Activated B cell treated with CpG ODN at 0.5 μM for 24 hours (primary cell): Measurements from ENCODE around the gene PRPF6. TPM values are rescaled to one million over a fixed set of nuclear protein-coding genes. Genes with fewer than 3 reads are reported as not detected.

Source experiments
- ATAC-seq: fragments of 200-7000 bp; cut with Tn5 transposase; one replicate; pipeline ENCODE4 v1.10.0; 2021; ENCODE audit warnings: low read depth, mild to moderate bottlenecking, moderate library complexity
- CTCF ChIA-PET: fragments of 350-600 bp; sonication (Branson Sonifier 250); formaldehyde crosslinking; loops from one replicate; lab custom pipeline; 2021; ENCODE audit warnings: antibody characterized with exemption; lab: Charles Lee
- POLR2A ChIA-PET: fragments of 350-600 bp; sonication (Branson Sonifier 250); formaldehyde crosslinking; loops from one replicate; lab custom pipeline; 2021; ENCODE audit warnings: antibody characterized with exemption; lab: Charles Lee
- DNase-seq: peaks from one replicate; pipeline ENCODE4 v3.0.0; 2022
- H3K27ac Mint-ChIP-seq: one replicate; pipeline ENCODE4 v1.8.0; 2020; ENCODE audit warnings: mixed read lengths
- H3K27me3 Mint-ChIP-seq: one replicate; pipeline ENCODE4 v1.8.0; 2021; ENCODE audit warnings: mixed read lengths
- H3K36me3 Mint-ChIP-seq: one replicate; pipeline ENCODE4 v1.8.0; 2021; ENCODE audit warnings: low read depth, mixed read lengths
- H3K4me1 Mint-ChIP-seq: one replicate; pipeline ENCODE4 v1.8.0; 2021; ENCODE audit warnings: mixed read lengths
- H3K4me3 Mint-ChIP-seq: one replicate; pipeline ENCODE4 v1.8.0; 2020; ENCODE audit warnings: mild to moderate bottlenecking, mixed read lengths
- H3K9me3 Mint-ChIP-seq: one replicate; pipeline ENCODE4 v1.8.0; 2020; ENCODE audit warnings: mixed read lengths
- CTCF ChIP-seq: fragments of 200-600 bp; IDR thresholded peaks from one replicate; pipeline ENCODE4 v1.8.0; 2022; ENCODE audit warnings: antibody characterized with exemption, mild to moderate bottlenecking
- intact Hi-C: fragments of 100-400 bp; cut with micrococcal nuclease; formaldehyde crosslinking; loops from one replicate; pipeline ENCODE4 v1.15.1; 2024
- total RNA-seq: library from RNA; stranded (reverse); gene quantifications from 2 replicates; pipeline ENCODE4 v1.2.3, GENCODE V29; 2022

PRPF6 gene
- total RNA-seq, 1 donor from 2014 or later, result 75.8 TPM

GRCh38 chr20:64069209-64069613, 88.3 kb downstream of the PRPF6 start:
- Mint-ChIP-seq H3K9me3 (no peaks in the 10 kb centered on the region), H3K4me3 (no peak overlapping the region), H3K36me3 (peaks cover 19% of the 10 kb centered on the region), H3K27ac (no peak overlapping the region), H3K4me1 (peaks cover 73% of the 10 kb centered on the region), H3K27me3 (no peaks in the 10 kb centered on the region)
- DNase-seq (no peak), ATAC-seq (no peak)
- ChIA-PET CTCF (interaction anchor here (0.8 to 2.5 kb wide), 8 partner anchors 9 to 96 kb away, joined by 3 to 11 read pairs (median 3); partner anchors contain the start of genes LKAAEAR1 and RGS19), POLR2A (interaction anchor here (0.6 to 5.6 kb wide), 3 partner anchors 8 to 51 kb away, joined by 4 to 77 read pairs (median 6); partner anchors contain the start of genes OPRL1 and RGS19)
- no peak for TF ChIP-seq CTCF
- intact Hi-C loops, result loop anchor here (1.0 to 10.0 kb wide), 2 partner anchors 30 to 444 kb away; partner anchors contain the start of gene GMEB2

DNA sequence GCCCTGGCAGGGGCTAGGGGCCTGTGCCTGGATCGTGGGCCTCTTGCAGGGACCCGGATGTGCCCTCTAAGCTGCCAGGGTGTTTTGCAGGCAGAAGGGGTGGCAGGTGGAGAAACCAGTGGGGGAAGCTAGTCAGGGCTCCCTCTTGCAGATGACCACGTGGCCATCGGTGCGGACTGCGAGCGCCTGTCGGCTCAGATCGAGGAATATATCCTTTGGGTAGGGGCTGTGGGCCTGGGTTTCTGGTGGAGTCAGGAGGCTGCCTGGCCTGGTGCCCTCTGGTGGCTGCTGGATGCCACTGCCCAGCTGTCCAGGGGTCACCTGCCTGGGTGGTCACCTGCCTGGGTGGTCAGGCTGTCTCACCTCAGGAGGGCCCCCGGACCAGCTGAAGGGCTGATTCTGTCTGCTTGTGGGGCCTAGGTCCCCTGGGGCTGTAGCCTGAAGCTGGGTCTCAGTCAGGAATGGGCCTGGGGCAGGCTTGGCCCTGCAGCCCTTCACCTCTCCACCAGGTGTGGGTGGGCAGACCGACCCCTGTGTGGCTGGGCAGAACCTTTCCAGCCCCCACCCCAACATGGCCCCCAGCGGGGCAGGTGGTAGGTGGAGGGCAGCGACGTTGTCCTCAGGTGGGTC, 88.8 kb downstream of the PRPF6 start:
- Mint-ChIP-seq H3K9me3 (no peaks in the 10 kb centered on the region), H3K27me3 (no peaks in the 10 kb centered on the region), H3K36me3 (peaks cover 24% of the 10 kb centered on the region), H3K27ac (no peak overlapping the region), H3K4me3 (no peak overlapping the region), H3K4me1 (peaks cover 71% of the 10 kb centered on the region)
- ATAC-seq (no peak), DNase-seq (no peak)
- TF ChIP-seq CTCF, result no peak
- intact Hi-C loops, result loop anchor here (1.0 to 10.0 kb wide), 2 partner anchors 30 to 445 kb away; partner anchors contain the start of gene GMEB2
- CTCF ChIA-PET, result interaction anchor here (1.1 to 2.5 kb wide), 5 partner anchors 9 to 42 kb away, joined by 3 to 11 read pairs (median 3); partner anchors contain the start of genes LKAAEAR1 and RGS19
- POLR2A ChIA-PET, result interaction anchor here (0.6 to 0.9 kb wide), 2 partner anchors 30 to 51 kb away, joined by 4 to 6 read pairs; no protein-coding TSS in a partner anchor

DNA sequence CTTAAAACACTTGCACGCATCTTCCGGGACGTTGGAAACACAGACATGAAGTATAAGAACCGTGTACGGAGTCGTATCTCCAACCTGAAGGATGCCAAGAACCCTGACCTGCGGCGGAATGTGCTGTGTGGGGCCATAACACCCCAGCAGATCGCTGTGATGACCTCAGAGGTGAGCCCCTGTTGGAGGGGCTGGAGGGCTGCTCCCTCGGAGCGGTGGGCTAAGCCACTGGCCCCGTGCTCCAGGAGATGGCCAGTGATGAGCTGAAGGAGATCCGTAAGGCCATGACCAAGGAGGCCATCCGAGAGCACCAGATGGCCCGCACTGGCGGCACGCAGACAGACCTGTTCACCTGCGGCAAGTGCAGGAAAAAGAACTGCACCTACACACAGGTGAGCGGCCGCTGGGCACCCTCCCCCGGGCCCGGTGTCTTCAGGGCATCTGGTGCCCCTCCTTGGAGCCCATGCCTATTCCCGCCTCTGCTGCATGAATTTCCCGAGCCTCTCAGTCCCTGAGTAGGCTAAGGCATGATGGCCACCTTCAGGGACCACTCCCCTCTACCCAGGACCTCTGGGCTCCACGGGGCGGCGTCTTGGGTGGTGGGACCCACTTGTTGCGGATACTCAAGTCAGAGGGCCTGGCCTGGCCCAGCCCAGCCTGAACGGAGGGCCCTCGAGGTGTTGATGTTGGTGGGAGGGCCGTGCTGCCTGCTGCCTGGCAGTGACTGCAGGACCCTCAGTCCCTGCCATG, 89.5 kb downstream of the PRPF6 start:
- peaks cover 67% of the 10 kb centered on the region for H3K4me1 Mint-ChIP-seq
- CTCF ChIA-PET, result interaction anchor here (1.1 to 2.5 kb wide), 5 partner anchors 9 to 41 kb away, joined by 3 to 11 read pairs (median 3); partner anchors contain the start of genes LKAAEAR1 and RGS19
- H3K9me3 Mint-ChIP-seq, result no peaks in the 10 kb centered on the region
- no peak for TF ChIP-seq CTCF
- no peak overlapping the region for H3K4me3 Mint-ChIP-seq
- intact Hi-C loops, result no loop called here
- POLR2A ChIA-PET, result interaction anchor here (0.9 kb wide), 1 partner anchor 31 kb away, joined by 4 read pairs; no protein-coding TSS in a partner anchor
- no peak for DNase-seq
- H3K27me3 Mint-ChIP-seq, result no peaks in the 10 kb centered on the region
- ATAC-seq, result no peak
- H3K27ac Mint-ChIP-seq, result no peak overlapping the region
- H3K36me3 Mint-ChIP-seq, result peaks cover 30% of the 10 kb centered on the region

DNA sequence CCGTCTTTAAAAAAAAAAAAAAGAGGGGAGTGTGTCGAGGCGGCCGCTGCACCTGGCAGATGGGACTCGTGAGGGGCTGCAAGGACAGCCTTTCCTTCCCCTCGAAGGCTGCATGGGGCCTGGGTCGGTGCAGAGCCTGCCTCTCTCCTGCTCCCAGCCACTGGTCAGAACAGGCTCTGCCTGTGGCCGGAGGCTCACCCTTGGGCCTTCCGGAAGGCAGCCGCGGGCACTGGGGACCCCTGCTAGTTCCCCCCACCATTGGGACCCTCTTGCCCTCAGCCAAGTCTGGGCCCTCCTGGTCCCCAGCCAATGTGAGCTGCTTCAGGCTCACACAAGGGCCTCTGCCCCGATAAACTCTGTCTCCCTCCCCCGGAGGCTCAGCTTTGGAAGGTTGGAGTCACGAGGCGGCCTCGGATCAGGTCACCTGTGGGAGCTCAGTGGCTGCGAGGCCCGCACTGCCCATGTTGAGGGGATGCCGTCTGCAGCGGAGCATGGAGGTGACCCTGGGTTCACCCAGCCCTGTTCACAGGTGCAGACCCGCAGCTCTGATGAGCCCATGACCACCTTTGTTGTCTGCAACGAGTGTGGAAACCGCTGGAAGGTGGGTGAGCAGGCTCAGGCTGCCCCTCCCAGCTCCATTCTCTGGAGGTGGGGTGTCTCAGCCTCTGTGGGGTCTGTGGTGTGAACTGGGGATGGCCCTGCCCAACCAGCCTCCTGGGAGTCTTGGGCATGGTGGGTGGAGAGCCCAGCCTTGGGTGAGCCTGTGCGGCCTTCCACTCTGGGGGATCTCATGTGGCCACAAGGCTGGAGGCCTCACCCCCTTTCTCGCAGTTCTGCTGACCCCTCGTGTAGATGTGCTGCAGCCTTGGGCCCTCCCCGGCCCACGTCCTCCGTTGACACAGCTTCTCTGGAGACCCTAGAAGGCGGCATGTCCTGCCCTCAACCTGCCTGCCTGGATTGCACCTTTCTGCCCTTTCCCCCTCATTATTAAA, 90.7 kb downstream of the PRPF6 start:
- no peak for DNase-seq
- Mint-ChIP-seq H3K9me3 (no peaks in the 10 kb centered on the region), H3K36me3 (peaks cover 37% of the 10 kb centered on the region), H3K27ac (peak overlapping the region; percentile 50), H3K27me3 (no peaks in the 10 kb centered on the region), H3K4me1 (peaks cover 67% of the 10 kb centered on the region), H3K4me3 (no peak overlapping the region)
- TF ChIP-seq CTCF, result no peak
- intact Hi-C loops, result no loop called here
- ATAC-seq, result peak; percentile 14
- CTCF ChIA-PET, result interaction anchor here (1.8 kb wide), 1 partner anchor 33 kb away, joined by 4 read pairs; no protein-coding TSS in a partner anchor
- POLR2A ChIA-PET, result interaction anchor here (1.1 kb wide), 1 partner anchor 207 kb away, joined by 3 read pairs; the partner anchor contains the start of gene TPD52L2
